ENCODE results near the gene RALGAPA2. TPM values are rescaled to one million over a fixed set of nuclear protein-coding genes. Genes with fewer than 3 reads are reported as not detected.

The RALGAPA2 gene
- total RNA-seq, 4 donors from 2014 or later: 54.3 to 67.6 (median 60.3) TPM

DNA sequence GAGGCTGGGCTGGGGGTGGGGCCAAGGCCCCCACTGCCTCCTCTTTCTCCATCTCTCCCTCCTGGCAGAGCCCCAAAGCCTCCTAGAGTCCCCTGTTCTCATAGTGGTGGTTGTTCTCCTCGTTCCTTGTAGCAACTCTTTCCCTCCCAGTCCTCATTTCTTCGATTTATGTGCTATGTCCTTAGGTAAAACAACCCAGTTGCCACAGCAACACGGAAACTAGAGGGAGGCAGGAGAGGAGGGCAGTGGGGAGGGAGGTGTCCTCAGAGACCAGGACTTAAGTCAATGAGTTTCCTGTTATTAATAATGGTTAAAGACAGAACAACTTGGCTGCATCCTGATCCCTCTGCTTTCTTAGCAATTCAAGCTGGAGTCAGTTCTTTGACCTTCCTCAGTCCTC, 183.6 kb downstream of the RALGAPA2 start:
- Histone ChIP-seq H3K27ac (no peak overlapping the region), H3K4me1 (no peaks in the 10 kb centered on the region), H3K9me3 (no peaks in the 10 kb centered on the region), H3K27me3 (no peaks in the 10 kb centered on the region), H3K4me3 (no peak overlapping the region), H3K36me3 (peaks cover 0 to 24% (median 0%) of the 10 kb centered on the region in 3 donors)
- DNase-seq: no peak
- TF ChIP-seq, protein P1, sequence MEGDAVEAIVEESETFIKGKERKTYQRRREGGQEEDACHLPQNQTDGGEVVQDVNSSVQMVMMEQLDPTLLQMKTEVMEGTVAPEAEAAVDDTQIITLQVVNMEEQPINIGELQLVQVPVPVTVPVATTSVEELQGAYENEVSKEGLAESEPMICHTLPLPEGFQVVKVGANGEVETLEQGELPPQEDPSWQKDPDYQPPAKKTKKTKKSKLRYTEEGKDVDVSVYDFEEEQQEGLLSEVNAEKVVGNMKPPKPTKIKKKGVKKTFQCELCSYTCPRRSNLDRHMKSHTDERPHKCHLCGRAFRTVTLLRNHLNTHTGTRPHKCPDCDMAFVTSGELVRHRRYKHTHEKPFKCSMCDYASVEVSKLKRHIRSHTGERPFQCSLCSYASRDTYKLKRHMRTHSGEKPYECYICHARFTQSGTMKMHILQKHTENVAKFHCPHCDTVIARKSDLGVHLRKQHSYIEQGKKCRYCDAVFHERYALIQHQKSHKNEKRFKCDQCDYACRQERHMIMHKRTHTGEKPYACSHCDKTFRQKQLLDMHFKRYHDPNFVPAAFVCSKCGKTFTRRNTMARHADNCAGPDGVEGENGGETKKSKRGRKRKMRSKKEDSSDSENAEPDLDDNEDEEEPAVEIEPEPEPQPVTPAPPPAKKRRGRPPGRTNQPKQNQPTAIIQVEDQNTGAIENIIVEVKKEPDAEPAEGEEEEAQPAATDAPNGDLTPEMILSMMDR (IDR thresholded peaks at IDR 0.05): no peak
- TF ChIP-seq POLR2A (IDR thresholded peaks at IDR 0.05): no peak

DNA sequence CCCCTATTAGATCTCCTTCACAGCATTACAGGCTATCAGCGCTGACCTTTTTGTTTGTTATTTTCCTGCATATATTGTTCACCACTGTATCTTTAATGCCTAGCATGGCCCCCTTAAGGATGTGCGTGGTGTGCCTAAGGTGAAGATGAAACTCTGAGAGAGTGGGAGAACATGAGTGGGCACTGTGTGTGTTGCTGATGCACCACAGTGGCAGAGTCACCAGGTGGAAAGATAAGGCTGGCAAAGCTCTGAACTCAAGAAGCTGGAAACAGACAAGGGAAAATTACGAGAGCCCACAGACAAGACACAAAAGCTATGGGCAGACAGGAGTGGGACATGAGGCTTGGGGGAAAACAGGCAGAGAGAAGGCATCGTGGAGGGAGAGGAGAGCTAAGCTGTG, 184.8 kb downstream of the RALGAPA2 start:
- DNase-seq: no peak
- no peak overlapping the region for H3K27ac ChIP-seq
- H3K36me3 ChIP-seq: peaks cover 0 to 24% (median 0%) of the 10 kb centered on the region in 3 donors
- no peaks in the 10 kb centered on the region for H3K4me1 ChIP-seq
- TF ChIP-seq POLR2A (IDR thresholded peaks at IDR 0.05): no peak
- no peaks in the 10 kb centered on the region for H3K9me3 ChIP-seq
- no peaks in the 10 kb centered on the region for H3K27me3 ChIP-seq
- no peak overlapping the region for H3K4me3 ChIP-seq

DNA sequence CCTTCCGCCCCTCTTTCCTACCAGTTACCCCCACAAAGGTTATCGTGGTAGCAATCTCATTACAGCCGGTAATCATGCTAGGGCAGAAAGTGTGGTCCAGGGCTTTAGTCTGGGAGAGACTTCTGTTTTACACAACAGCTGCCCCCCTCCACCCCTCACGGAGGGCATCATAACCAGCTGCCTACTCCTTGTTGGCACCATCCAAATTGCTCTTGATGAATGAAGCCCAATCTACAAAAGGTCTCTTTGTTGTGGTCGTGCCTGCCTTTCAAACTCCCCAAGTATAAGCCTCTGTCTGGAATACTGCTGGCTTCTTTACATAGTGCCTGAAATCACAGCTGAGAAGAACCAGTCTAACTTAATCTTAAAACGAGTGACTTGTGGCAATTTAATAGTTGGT, 186.7 kb downstream of the RALGAPA2 start:
- TF ChIP-seq, protein P1 (IDR thresholded peaks at IDR 0.05): no peak
- TF ChIP-seq POLR2A (IDR thresholded peaks at IDR 0.05): no peak

DNA sequence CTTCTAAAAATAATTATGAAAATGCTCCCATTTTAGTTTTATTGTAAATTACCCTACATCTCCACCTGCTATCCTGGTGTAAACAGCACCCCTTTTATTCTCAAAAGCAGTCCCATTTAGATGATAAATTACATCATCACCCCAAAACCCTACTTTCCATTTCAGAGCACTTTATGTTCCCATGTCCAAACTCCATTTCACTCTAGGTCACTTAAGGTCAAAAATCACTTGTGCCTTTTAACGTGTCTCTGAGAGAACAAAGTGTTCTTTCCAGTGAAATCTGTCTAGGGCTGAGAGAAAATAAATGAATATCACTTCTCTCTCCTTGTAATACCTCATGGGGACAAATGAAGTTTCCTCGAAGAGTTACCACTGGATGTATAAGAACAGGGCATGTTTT, 187.2 kb downstream of the RALGAPA2 start:
- no peak for DNase-seq
- no peak for TF ChIP-seq POLR2A (IDR thresholded peaks at IDR 0.05)
- TF ChIP-seq, protein P1 (IDR thresholded peaks at IDR 0.05): no peak
- Histone ChIP-seq H3K27ac (no peak overlapping the region), H3K4me3 (no peak overlapping the region), H3K4me1 (no peaks in the 10 kb centered on the region), H3K27me3 (no peaks in the 10 kb centered on the region), H3K9me3 (no peaks in the 10 kb centered on the region), H3K36me3 (peaks cover 0 to 14% (median 0%) of the 10 kb centered on the region in 3 donors)

More for the DNA sequence above, 186.7 kb downstream of the RALGAPA2 start:
- no peaks in the 10 kb centered on the region for H3K9me3 ChIP-seq
- H3K27ac ChIP-seq: no peak overlapping the region
- H3K4me3 ChIP-seq: no peak overlapping the region
- H3K4me1 ChIP-seq: no peaks in the 10 kb centered on the region
- no peaks in the 10 kb centered on the region for H3K27me3 ChIP-seq
- peaks cover 0 to 19% (median 0%) of the 10 kb centered on the region in 3 donors for H3K36me3 ChIP-seq
- no peak for DNase-seq

DNA sequence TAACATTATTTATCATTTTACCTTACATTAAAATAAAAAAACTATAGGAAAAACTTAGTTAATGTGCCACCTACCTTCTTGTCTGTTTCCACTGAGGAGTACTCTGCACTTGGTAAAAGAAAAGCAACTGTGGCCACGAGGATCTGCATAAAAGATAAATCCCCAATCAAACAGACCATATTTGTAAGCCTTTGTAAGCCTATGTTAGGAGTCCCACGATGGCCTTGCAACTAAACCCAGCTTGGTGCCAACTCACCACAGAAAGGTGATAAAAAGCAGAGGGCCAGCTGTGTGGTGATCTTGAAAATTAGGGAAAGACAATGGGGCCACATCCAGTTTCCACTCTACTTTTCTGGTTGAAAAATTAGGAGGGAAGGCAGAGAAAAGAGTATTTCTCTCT, 187.7 kb downstream of the RALGAPA2 start:
- peaks cover 0 to 12% (median 0%) of the 10 kb centered on the region in 3 donors for H3K36me3 ChIP-seq
- H3K27me3 ChIP-seq: no peaks in the 10 kb centered on the region
- no peak for TF ChIP-seq POLR2A (IDR thresholded peaks at IDR 0.05)
- TF ChIP-seq, protein P1 (IDR thresholded peaks at IDR 0.05): no peak
- H3K4me3 ChIP-seq: no peak overlapping the region
- H3K27ac ChIP-seq: no peak overlapping the region
- no peak for DNase-seq
- no peaks in the 10 kb centered on the region for H3K4me1 ChIP-seq
- no peaks in the 10 kb centered on the region for H3K9me3 ChIP-seq

DNA sequence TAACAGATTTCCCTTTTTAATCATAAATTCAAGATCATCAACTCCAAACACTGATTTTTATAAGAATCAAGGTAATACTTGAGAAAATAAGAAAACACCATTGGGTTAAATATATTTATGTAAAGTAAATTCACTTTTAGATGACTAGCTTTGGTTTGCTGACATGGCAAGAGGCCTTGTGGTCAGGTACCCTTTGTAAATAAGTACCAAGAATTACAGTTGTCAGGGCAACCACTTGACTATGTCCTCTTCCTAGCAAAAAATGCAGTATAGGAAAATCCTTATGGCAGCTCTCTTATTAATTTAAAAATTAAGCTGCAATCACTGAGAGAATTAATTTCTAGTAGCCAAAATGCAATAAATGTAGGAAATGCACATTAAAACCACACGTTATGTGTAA, 190.7 kb downstream of the RALGAPA2 start:
- no peak for TF ChIP-seq POLR2A (IDR thresholded peaks at IDR 0.05)
- no peak overlapping the region for H3K4me3 ChIP-seq
- no peaks in the 10 kb centered on the region for H3K27me3 ChIP-seq
- no peaks in the 10 kb centered on the region for H3K9me3 ChIP-seq
- no peak for DNase-seq
- peaks cover 0 to 11% (median 0%) of the 10 kb centered on the region in 3 donors for H3K36me3 ChIP-seq
- no peaks in the 10 kb centered on the region for H3K4me1 ChIP-seq
- H3K27ac ChIP-seq: no peak overlapping the region

DNA sequence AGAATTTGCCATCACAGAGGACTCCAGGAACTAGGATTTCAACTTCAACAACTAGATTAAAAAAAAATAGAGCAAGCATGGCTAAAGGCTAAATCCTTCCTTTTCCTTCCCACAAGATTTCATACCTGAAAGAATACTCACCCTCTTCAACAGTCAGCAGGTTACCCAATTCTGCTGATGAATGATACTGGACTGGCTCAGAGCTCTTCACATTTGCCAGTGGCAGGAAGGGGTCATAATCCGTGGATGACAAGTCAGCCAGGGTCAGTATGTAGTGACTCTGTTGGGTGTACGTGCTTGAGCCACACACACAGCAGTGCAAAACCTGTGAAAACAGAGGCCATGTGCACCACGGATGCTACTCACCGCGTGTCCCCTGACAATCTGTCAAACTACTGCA, 191.7 kb downstream of the RALGAPA2 start:
- H3K4me1 ChIP-seq: no peaks in the 10 kb centered on the region
- H3K9me3 ChIP-seq: no peaks in the 10 kb centered on the region
- TF ChIP-seq, protein P1 (IDR thresholded peaks at IDR 0.05): no peak
- TF ChIP-seq POLR2A (IDR thresholded peaks at IDR 0.05): no peak
- no peak overlapping the region for H3K27ac ChIP-seq
- DNase-seq: no peak
- H3K27me3 ChIP-seq: no peaks in the 10 kb centered on the region
- no peak overlapping the region for H3K4me3 ChIP-seq
- H3K36me3 ChIP-seq: peaks cover 0 to 19% (median 0%) of the 10 kb centered on the region in 3 donors

Measured in Peyer's patch (tissue), 4 donors.